HG03571 (cell line): ENCODE measurements around the gene IGLL1.
"Not testable (repeated sequence)": the region's sequence is repeated elsewhere in the genome, so short reads cannot be mapped to it uniquely, and the experiment has no call there.

Experiments
- ATAC-seq: cut with Tn5 transposase; IDR thresholded peaks from one replicate; pipeline ENCODE4 v1.9.1; 2021; ENCODE audit not compliant: unreplicated experiment

The IGLL1 gene

GRCh38 chr22:23542391-23542790 is 37.7 kb downstream of the IGLL1 start:
- not testable (repeated sequence) for ATAC-seq

DNA sequence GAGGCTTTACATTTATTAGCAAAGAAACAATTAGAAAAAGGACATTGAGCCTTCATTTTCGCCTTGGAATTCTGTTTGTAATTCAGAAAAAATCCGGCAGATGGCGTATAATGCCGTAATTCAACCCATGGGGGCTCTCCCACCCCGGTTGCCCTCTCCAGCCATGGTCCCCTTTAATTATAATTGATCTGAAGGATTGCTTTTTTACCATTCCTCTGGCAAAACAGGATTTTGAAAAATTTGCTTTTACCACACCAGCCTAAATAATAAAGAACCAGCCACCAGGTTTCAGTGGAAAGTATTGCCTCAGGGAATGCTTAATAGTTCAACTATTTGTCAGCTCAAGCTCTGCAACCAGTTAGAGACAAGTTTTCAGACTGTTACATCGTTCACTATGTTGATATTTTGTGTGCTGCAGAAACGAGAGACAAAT is 38.2 kb downstream of the IGLL1 start:
- ATAC-seq = not testable (repeated sequence)

DNA sequence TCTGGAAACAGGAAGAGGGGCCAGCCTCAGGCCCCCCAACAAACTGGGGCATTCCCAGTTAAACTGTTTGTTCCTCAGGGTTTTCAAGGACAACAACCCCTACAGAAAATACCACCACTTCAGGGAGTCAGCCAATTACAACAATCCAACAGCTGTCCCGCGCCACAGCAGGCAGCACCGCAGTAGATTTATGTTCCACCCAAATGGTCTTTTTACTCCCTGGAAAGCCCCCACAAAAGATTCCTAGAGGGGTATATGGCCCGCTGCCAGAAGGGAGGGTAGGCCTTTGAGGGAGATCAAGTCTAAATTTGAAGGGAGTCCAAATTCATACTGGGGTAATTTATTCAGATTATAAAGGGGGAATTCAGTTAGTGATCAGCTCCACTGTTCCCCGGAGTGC is 39.3 kb downstream of the IGLL1 start:
- ATAC-seq = not testable (repeated sequence)

DNA sequence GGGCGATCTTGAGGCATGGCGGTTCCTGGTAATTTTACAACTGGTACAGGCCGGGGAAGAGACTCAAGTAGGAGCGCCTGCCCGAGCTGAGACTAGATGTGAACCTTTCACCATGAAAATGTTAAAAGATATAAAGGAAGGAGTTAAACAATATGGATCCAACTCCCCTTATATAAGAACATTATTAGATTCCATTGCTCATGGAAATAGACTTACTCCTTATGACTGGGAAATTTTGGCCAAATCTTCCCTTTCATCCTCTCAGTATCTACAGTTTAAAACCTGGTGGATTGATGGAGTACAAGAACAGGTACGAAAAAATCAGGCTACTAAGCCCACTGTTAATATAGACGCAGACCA is 40.3 kb downstream of the IGLL1 start:
- not testable (repeated sequence) for ATAC-seq

DNA sequence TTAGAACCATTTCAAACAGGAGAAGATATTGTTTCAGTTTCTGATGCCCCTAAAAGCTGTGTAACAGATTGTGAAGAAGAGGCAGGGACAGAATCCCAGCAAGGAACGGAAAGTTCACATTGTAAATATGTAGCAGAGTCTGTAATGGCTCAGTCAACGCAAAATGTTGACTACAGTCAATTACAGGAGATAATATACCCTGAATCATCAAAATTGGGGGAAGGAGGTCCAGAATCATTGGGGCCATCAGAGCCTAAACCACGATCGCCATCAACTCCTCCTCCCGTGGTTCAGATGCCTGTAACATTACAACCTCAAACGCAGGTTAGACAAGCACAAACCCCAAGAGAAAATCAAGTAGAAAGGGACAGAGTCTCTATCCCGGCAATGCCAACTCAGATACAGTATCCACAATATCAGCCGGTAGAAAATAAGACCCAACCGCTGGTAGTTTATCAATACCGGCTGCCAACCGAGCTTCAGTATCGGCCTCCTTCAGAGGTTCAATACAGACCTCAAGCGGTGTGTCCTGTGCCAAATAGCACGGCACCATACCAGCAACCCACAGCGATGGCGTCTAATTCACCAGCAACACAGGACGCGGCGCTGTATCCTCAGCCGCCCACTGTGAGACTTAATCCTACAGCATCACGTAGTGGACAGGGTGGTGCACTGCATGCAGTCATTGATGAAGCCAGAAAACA is 40.8 kb downstream of the IGLL1 start:
- peak; percentile 64 for ATAC-seq

DNA sequence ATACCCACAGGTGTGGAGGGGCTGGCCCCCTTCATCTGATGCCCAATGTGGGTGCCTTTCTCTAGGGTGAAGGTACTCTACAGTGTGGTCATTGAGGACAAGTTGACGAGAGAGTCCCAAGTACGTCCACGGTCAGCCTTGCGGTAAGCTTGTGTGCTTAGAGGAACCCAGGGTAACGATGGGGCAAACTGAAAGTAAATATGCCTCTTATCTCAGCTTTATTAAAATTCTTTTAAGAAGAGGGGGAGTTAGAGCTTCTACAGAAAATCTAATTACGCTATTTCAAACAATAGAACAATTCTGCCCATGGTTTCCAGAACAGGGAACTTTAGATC is 41.4 kb downstream of the IGLL1 start:
- not testable (repeated sequence) for ATAC-seq

- not testable (repeated sequence) for ATAC-seq
Measured at GRCh38 chr22:23537830-23538695, 42.0 kb downstream of the IGLL1 start.

DNA sequence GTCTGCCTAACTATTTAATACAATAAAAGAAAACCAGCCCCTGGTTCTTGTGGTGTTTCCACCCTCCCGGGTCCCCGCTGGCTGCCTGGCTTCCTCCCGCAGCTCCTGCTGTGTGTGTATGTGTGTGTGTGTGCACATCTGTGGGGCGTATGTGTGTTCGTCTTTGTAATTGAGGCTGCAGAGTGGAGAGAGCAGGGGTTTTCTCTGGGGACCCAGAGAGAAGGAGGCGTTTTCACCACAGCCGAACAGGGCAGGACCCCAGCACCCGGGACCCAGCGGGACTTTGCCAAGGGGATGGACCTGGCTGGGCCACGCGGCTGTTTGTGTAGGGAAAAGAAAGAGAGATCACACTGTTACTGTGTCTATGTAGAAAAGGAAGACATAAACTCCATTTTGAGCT is 42.7 kb downstream of the IGLL1 start:
- ATAC-seq = no peak

GRCh38 chr22:23536821-23537345 is 43.2 kb downstream of the IGLL1 start:
- no peak for ATAC-seq

GRCh38 chr22:23535790-23536661 is 44.1 kb downstream of the IGLL1 start:
- not testable (repeated sequence) for ATAC-seq

- no peak for ATAC-seq
Measured at GRCh38 chr22:23534851-23535717, 45.0 kb downstream of the IGLL1 start.

DNA sequence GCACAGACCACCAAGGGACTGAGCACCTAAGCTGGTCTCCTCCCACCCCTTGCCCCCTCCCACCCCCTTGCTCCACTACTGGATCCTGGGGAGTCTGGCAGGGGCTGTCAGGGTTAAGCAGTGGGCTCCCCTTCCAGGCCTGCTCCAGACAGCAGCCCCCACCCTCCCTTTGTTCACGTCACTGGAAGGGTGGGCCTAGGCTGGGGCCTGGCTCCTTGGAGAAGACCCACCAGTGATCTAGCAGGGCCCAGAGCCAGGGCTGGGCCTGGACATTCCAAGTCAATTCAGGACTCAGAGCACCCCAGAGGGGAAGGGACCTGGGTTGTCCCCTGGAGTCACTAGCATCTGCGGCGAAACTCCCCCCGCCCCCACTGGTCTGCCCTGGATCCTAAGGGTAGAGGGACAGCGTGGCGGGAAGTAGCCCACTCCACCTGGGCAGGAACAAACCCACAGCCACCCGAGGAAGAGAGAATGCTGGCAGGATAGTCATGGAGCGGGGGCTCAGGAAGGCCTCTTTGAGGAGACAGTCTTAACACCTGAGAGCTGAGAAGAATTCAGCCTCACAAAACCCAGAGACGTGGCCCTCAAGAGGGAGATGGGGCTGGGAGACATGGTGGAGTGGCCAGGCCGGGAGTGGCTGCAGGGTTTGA is 45.8 kb downstream of the IGLL1 start:
- no peak for ATAC-seq

DNA sequence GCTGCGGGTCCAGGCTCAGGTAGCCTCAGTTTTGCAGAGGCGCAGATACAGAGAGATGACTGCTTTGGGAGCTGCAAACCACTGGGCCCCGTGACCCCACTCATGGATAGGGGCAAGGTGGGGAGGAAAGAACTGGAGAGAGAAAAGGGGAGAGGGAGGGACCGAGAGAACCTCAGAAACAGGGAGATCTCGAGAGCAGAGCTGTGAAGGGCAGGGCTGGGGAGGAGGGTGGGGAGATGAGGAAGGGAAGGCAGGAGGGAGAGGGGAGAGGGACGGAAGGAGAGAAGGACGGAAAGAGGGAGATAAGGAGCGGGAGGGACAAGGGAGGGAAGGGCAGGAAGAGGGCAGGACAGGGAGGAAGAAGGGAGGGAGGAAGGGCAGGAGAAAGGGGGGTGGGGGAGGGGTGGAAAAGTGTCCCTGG is 46.3 kb downstream of the IGLL1 start:
- no peak for ATAC-seq

GRCh38 chr22:23533328-23533762 is 46.7 kb downstream of the IGLL1 start:
- ATAC-seq = no peak

DNA sequence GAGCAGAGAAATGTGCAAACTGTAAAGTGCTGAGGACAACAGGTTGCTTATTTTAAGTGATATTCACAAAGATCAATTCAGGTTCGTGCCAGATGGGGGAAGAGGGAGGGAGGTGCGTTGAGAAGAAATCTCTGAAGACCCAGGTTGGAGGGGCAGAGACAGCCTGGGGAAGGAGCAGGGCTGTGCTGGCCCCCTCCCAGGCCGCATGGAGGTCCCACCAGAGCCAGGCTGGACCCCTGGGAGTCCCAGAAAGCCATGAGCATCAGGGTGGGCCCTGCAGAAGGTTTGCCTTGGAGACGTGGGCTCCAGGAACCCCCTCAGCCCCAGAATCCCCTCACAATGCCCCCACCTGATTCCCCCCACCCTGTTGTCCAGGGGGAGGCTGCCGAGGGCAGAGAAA is 47.4 kb downstream of the IGLL1 start:
- ATAC-seq = no peak

DNA sequence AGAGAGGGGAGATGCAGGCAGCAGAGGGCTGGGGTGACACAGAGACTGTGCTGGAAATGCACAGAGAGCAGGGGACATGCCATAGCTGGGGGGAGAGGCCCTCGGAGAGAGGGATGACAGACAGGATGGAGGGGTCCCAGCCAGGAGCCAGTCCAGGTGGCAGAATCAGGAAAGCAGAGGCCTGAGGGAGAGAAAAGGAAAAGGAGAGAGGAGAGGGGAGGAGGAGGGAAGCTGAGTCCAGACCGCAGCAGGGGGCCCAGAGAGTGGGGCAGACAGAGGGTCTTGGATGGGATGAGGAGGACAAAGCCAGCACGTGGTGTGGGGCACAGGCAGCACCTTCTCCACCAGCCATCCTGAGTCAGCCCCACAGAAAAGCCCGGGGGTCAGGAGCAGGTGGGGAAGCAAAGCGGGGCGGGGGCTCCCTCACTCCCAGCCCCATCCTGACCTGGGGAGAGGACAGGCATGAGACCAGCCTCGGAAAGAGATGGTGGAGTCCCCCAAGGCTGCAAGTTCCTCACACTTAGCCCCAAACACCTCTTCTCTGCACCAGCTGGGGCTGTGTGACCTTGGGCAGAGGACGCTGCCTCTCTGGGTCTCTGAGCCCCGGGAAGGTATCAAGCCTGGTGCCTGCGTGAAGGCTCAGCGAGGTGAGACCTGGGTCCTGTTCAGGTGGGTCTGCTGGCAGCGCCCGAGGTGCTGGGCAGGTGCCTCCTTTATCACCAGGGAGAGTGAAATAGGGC is 48.0 kb downstream of the IGLL1 start:
- no peak for ATAC-seq

DNA sequence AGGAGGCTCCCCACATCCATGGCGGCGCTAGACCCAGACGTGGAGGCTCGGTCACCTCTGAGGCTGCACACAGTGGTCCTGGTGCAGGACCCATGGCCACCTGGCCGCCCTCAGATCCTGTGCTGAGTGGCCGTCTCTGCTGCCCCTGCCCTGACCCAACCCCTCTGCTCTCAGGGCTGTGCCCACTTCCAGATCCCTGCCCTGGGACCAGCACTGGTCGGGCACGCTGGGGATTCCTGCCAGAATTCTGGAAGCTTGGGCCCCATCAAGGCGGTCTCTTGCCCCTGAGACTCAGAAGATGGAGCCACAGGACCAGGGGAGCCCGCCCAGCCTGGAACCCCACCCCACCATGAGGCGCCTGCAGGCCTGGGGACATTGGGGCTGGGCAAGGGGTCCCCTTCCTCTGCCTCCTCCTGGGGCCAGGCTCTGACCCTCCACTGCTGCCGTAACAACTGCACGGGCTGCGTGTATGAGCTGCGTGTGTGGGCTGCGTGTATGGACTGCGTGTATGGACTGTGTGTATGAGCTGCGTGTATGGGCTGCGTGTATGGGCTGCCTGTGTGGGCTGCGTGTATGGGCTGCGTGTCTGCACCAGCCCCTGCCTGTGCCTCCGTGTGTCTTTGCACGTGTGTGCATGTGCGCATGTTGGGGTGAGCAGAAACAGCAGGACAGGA is 48.7 kb downstream of the IGLL1 start:
- ATAC-seq = no peak

DNA sequence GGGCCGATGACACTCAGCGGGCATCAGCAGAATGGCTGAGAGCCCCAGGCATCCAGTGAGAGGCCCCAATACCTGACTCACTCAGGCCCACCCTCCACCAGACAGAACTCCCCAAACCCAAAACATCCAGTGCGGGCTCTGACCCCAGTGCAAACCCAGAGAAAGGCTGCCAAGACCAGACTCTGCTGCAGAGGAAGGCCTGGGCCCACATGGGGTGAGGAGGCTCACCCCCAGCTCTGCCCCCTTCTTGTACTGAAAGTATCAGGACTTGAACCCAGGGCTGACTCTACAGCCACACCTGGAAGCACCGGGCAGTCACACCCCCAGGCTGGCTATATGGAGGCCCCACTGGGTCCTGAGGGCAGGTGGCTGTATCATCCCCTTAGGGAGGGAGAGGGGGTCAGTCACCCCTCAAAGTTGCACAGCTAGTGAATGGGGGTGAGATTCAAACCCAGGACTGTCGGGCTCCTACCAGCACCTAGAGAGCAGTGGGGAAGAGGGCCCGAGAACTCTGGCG is 49.3 kb downstream of the IGLL1 start:
- no peak for ATAC-seq
